Measurements from ENCODE around the gene PHC1. TPM values are rescaled to one million over a fixed set of nuclear protein-coding genes. Genes with fewer than 3 reads are reported as not detected.

The PHC1 gene
- total and polyA plus RNA-seq, 2 donors (not counting 1 experiment from before 2014, with no cell fraction given) = 64.2 to 86.9 TPM

GRCh38 chr12:8953773-8954402, 39.6 kb downstream of the PHC1 start:
- Mint-ChIP-seq H3K27me3 (no peaks in the 10 kb centered on the region), H3K27ac (no peak overlapping the region), H3K4me1 (peaks cover 17% of the 10 kb centered on the region), H3K4me3 (no peak overlapping the region), H3K9me3 (ENCODE audit: insufficient read depth) (no peaks in the 10 kb centered on the region)
- H3K36me3 ChIP-seq (replicated peaks in 1 of 2; ENCODE audit: control extremely low read depth in 1 of 2, control insufficient read depth in 1 of 2, extremely low read depth in 1 of 2, insufficient read depth in 2 of 2, low read length in 1 of 2) = no peaks in the 10 kb centered on the region
- ChIA-PET CTCF (no interaction called here), POLR2A (no interaction called here)
- intact Hi-C loops (cut with micrococcal nuclease) = loop anchor here (10.0 kb wide), 1 partner anchor 59 kb away; no protein-coding TSS in a partner anchor
- no peak overlapping the region for H3K27ac ChIP-seq (ENCODE audit: low read length in 2 of 2)
- H3K79me2 ChIP-seq (ENCODE audit: control insufficient read depth, insufficient read depth, low read length) = peaks cover 39% of the 10 kb centered on the region
- TF ChIP-seq CTCF (IDR thresholded peaks at IDR 0.05) = no peak
- TF ChIP-seq EZH2 (IDR thresholded peaks at IDR 0.05; ENCODE audit: borderline replicate concordance, insufficient read depth, low read depth, low read length, poor library complexity, severe bottlenecking) = no peak
- H2AFZ ChIP-seq (ENCODE audit: insufficient read depth, low read depth, low read length, poor library complexity, severe bottlenecking) = no peak overlapping the region
- no peak overlapping the region for H3K9ac ChIP-seq (ENCODE audit: low read length)
- no peak overlapping the region for H3K4me2 ChIP-seq (replicated peaks; ENCODE audit: low read depth, low read length, poor library complexity, severe bottlenecking)
- no peaks in the 10 kb centered on the region for H3K27me3 ChIP-seq (replicated peaks in 1 of 4; ENCODE audit: control extremely low read depth in 1 of 4, control insufficient read depth in 3 of 4, insufficient read depth in 4 of 4, low read length in 3 of 4)
- H3K4me1 ChIP-seq (ENCODE audit: control insufficient read depth in 2 of 2, insufficient read depth in 2 of 2, low read length in 2 of 2) = peaks cover 6 to 10% of the 10 kb centered on the region in 2 donors
- WGBS (ENCODE audit: insufficient coverage) = 95% methylated on average over 3 of the region's 8 CpGs
- ATAC-seq (ENCODE audit: low read depth) (no peak), DNase-seq (no peak)
- H3K4me3 ChIP-seq (ENCODE audit: control extremely low read depth in 1 of 5, extremely low read depth in 1 of 5, insufficient read depth in 1 of 5, low read depth in 2 of 5, low read length in 4 of 5) = no peak overlapping the region
- peaks cover 0 to 6% (median 0%) of the 10 kb centered on the region in 3 donors for H3K9me3 ChIP-seq (ENCODE audit: control extremely low read depth in 1 of 3, control insufficient read depth in 2 of 3, insufficient read depth in 1 of 3, low read length in 2 of 3)
- no peaks in the 10 kb centered on the region for H4K20me1 ChIP-seq (ENCODE audit: control insufficient read depth, insufficient read depth, low read length, poor library complexity, severe bottlenecking)

- WGBS (ENCODE audit: insufficient coverage) = 96% methylated on average over 15 of the region's 15 CpGs
- Mint-ChIP-seq H3K9me3 (ENCODE audit: insufficient read depth) (no peaks in the 10 kb centered on the region), H3K4me1 (peaks cover 5% of the 10 kb centered on the region), H3K27ac (no peak overlapping the region), H3K4me3 (no peak overlapping the region), H3K27me3 (no peaks in the 10 kb centered on the region)
- Histone ChIP-seq H3K27me3 (replicated peaks in 1 of 4; ENCODE audit: control extremely low read depth in 1 of 4, control insufficient read depth in 3 of 4, insufficient read depth in 4 of 4, low read length in 3 of 4) (no peaks in the 10 kb centered on the region), H3K27ac (ENCODE audit: low read length in 2 of 2) (no peak overlapping the region), H3K4me1 (ENCODE audit: control insufficient read depth in 2 of 2, insufficient read depth in 2 of 2, low read length in 2 of 2) (peaks cover 2 to 3% of the 10 kb centered on the region in 2 donors), H3K4me2 (replicated peaks; ENCODE audit: low read depth, low read length, poor library complexity, severe bottlenecking) (no peak overlapping the region), H3K9ac (ENCODE audit: low read length) (no peak overlapping the region), H3K4me3 (ENCODE audit: control extremely low read depth in 1 of 5, extremely low read depth in 1 of 5, insufficient read depth in 1 of 5, low read depth in 2 of 5, low read length in 4 of 5) (no peak overlapping the region), H2AFZ (ENCODE audit: insufficient read depth, low read depth, low read length, poor library complexity, severe bottlenecking) (no peak overlapping the region), H3K36me3 (replicated peaks in 1 of 2; ENCODE audit: control extremely low read depth in 1 of 2, control insufficient read depth in 1 of 2, extremely low read depth in 1 of 2, insufficient read depth in 2 of 2, low read length in 1 of 2) (no peaks in the 10 kb centered on the region), H3K79me2 (ENCODE audit: control insufficient read depth, insufficient read depth, low read length) (peaks cover 22% of the 10 kb centered on the region), H3K9me3 (ENCODE audit: control extremely low read depth in 1 of 3, control insufficient read depth in 2 of 3, insufficient read depth in 1 of 3, low read length in 2 of 3) (peaks cover 0 to 6% (median 0%) of the 10 kb centered on the region in 3 donors), H4K20me1 (ENCODE audit: control insufficient read depth, insufficient read depth, low read length, poor library complexity, severe bottlenecking) (no peaks in the 10 kb centered on the region)
- DNase-seq (no peak), ATAC-seq (ENCODE audit: low read depth) (no peak)
- POLR2A ChIA-PET = no interaction called here
- intact Hi-C loops (cut with micrococcal nuclease) = loop anchor here (10.0 kb wide), 1 partner anchor 61 kb away; no protein-coding TSS in a partner anchor
- CTCF ChIA-PET = no interaction called here
- TF ChIP-seq CTCF (IDR thresholded peaks at IDR 0.05) = no peak
- no peak for TF ChIP-seq EZH2 (IDR thresholded peaks at IDR 0.05; ENCODE audit: borderline replicate concordance, insufficient read depth, low read depth, low read length, poor library complexity, severe bottlenecking)
These were observed 41.8 kb downstream of the PHC1 start for GRCh38 chr12:8956073-8956472.

Measured in B cell (primary cell).